Activated T-helper 17 cell treated with anti-CD3 and anti-CD28 coated beads, Interleukin-2, amount 50 U/mL, for 72 hours (primary cell): ENCODE data around the gene RNF115. TPM values are rescaled to one million over a fixed set of nuclear protein-coding genes. Genes with fewer than 3 reads are reported as not detected.
A peak's percentile ranks its signal among the peaks of the same experiment; 100 is the strongest.
"Not testable (repeated sequence)": the region's sequence is repeated elsewhere in the genome, so short reads cannot be mapped to it uniquely, and the experiment has no call there.

Experiments used
- ATAC-seq: fragments of 150-1000 bp; cut with Tn5 transposase; replicated peaks from 2 replicates; pipeline ENCODE4 v1.10.0; 2021; ENCODE audit warnings: mild to moderate bottlenecking, moderate library complexity
- H3K27ac Mint-ChIP-seq: one replicate; pipeline ENCODE4 v1.8.0; 2022; ENCODE audit warnings: mixed read lengths
- H3K27me3 Mint-ChIP-seq: one replicate; pipeline ENCODE4 v1.8.0; 2022; ENCODE audit warnings: mixed read lengths
- H3K36me3 Mint-ChIP-seq: one replicate; pipeline ENCODE4 v1.8.0; 2022; ENCODE audit warnings: low read depth, mild to moderate bottlenecking, mixed read lengths
- H3K4me1 Mint-ChIP-seq: one replicate; pipeline ENCODE4 v1.8.0; 2022; ENCODE audit warnings: mixed read lengths
- H3K4me3 Mint-ChIP-seq: one replicate; pipeline ENCODE4 v1.8.0; 2022; ENCODE audit warnings: mild to moderate bottlenecking, mixed read lengths
- H3K9me3 Mint-ChIP-seq: one replicate; pipeline ENCODE4 v1.8.0; 2022; ENCODE audit warnings: mixed read lengths
- total RNA-seq, 2 donors: library from RNA; stranded (reverse); gene quantifications; one replicate each; pipeline ENCODE4 v1.2.3, GENCODE V29; 2022

RNF115 gene
- total RNA-seq, 2 donors from 2014 or later = 7.9 to 9.3 TPM

- Mint-ChIP-seq H3K9me3 (no peaks in the 10 kb centered on the region), H3K36me3 (peaks cover under 1% of the 10 kb centered on the region), H3K4me1 (peaks cover 10% of the 10 kb centered on the region), H3K27me3 (no peaks in the 10 kb centered on the region), H3K4me3 (no peak overlapping the region), H3K27ac (no peak overlapping the region)
- no peak for ATAC-seq
Observed at GRCh38 chr1:145805057-145805456, 18.8 kb downstream of the RNF115 start.

GRCh38 chr1:145804235-145805045 is 19.5 kb downstream of the RNF115 start:
- Mint-ChIP-seq H3K4me1 (peaks cover 16% of the 10 kb centered on the region), H3K27ac (no peak overlapping the region), H3K9me3 (no peaks in the 10 kb centered on the region), H3K36me3 (peaks cover 7% of the 10 kb centered on the region), H3K4me3 (no peak overlapping the region), H3K27me3 (no peaks in the 10 kb centered on the region)
- ATAC-seq = no peak

GRCh38 chr1:145799806-145800205 is 24.1 kb downstream of the RNF115 start:
- H3K27ac Mint-ChIP-seq = no peak overlapping the region
- H3K36me3 Mint-ChIP-seq = peaks cover 38% of the 10 kb centered on the region
- no peak overlapping the region for H3K4me3 Mint-ChIP-seq
- peaks cover 18% of the 10 kb centered on the region for H3K4me1 Mint-ChIP-seq
- no peak for ATAC-seq
- peaks cover 12% of the 10 kb centered on the region for H3K9me3 Mint-ChIP-seq
- no peaks in the 10 kb centered on the region for H3K27me3 Mint-ChIP-seq

- ATAC-seq = no peak
- peaks cover 53% of the 10 kb centered on the region for H3K36me3 Mint-ChIP-seq
- H3K4me1 Mint-ChIP-seq = peaks cover 13% of the 10 kb centered on the region
- no peak overlapping the region for H3K27ac Mint-ChIP-seq
- H3K27me3 Mint-ChIP-seq = no peaks in the 10 kb centered on the region
- peaks cover 12% of the 10 kb centered on the region for H3K9me3 Mint-ChIP-seq
- no peak overlapping the region for H3K4me3 Mint-ChIP-seq
Observed at GRCh38 chr1:145796753-145797152, 27.1 kb downstream of the RNF115 start.

GRCh38 chr1:145795257-145795881 is 28.5 kb downstream of the RNF115 start:
- Mint-ChIP-seq H3K4me1 (peaks cover 13% of the 10 kb centered on the region), H3K27me3 (no peaks in the 10 kb centered on the region), H3K4me3 (no peak overlapping the region), H3K9me3 (peaks cover 12% of the 10 kb centered on the region), H3K27ac (no peak overlapping the region), H3K36me3 (peaks cover 53% of the 10 kb centered on the region)
- ATAC-seq = no peak

GRCh38 chr1:145792484-145792883 is 31.4 kb downstream of the RNF115 start:
- no peak for ATAC-seq
- peaks cover 12% of the 10 kb centered on the region for H3K9me3 Mint-ChIP-seq

GRCh38 chr1:145791860-145792259 is 32.0 kb downstream of the RNF115 start:
- ATAC-seq, H3K27ac Mint-ChIP-seq, H3K4me3 Mint-ChIP-seq, H3K27me3 Mint-ChIP-seq, H3K4me1 Mint-ChIP-seq, H3K9me3 Mint-ChIP-seq: not testable (repeated sequence)
- H3K36me3 Mint-ChIP-seq = peaks cover 42% of the 10 kb centered on the region

More at GRCh38 chr1:145792484-145792883, 31.4 kb downstream of the RNF115 start:
- H3K27me3 Mint-ChIP-seq = no peaks in the 10 kb centered on the region
- H3K4me3 Mint-ChIP-seq = no peak overlapping the region
- H3K27ac Mint-ChIP-seq = no peak overlapping the region
- peaks cover 4% of the 10 kb centered on the region for H3K4me1 Mint-ChIP-seq
- H3K36me3 Mint-ChIP-seq = peaks cover 46% of the 10 kb centered on the region

GRCh38 chr1:145788580-145788979 is 35.3 kb downstream of the RNF115 start:
- Mint-ChIP-seq H3K4me3 (no peak overlapping the region), H3K27me3 (no peaks in the 10 kb centered on the region), H3K9me3 (no peaks in the 10 kb centered on the region), H3K27ac (no peak overlapping the region), H3K36me3 (peaks cover 28% of the 10 kb centered on the region), H3K4me1 (peaks cover 18% of the 10 kb centered on the region)
- no peak for ATAC-seq

GRCh38 chr1:145786271-145786670 is 37.6 kb downstream of the RNF115 start:
- Mint-ChIP-seq H3K36me3 (peaks cover 42% of the 10 kb centered on the region), H3K4me3 (peak overlapping the region; percentile 48), H3K4me1 (peaks cover 23% of the 10 kb centered on the region), H3K27me3 (no peaks in the 10 kb centered on the region), H3K27ac (peak overlapping the region; percentile 55), H3K9me3 (no peaks in the 10 kb centered on the region)
- peak; percentile 86 for ATAC-seq

GRCh38 chr1:145785547-145785946 is 38.3 kb downstream of the RNF115 start:
- ATAC-seq = peak; percentile 31
- peaks cover 49% of the 10 kb centered on the region for H3K36me3 Mint-ChIP-seq
- H3K27ac Mint-ChIP-seq = no peak overlapping the region
- no peaks in the 10 kb centered on the region for H3K9me3 Mint-ChIP-seq
- peak overlapping the region; percentile 48 for H3K4me3 Mint-ChIP-seq
- no peaks in the 10 kb centered on the region for H3K27me3 Mint-ChIP-seq
- H3K4me1 Mint-ChIP-seq = peaks cover 23% of the 10 kb centered on the region

- Mint-ChIP-seq H3K4me3 (no peak overlapping the region), H3K27me3 (no peaks in the 10 kb centered on the region), H3K36me3 (peaks cover 49% of the 10 kb centered on the region), H3K27ac (no peak overlapping the region), H3K4me1 (peaks cover 23% of the 10 kb centered on the region), H3K9me3 (no peaks in the 10 kb centered on the region)
- no peak for ATAC-seq
Observed at GRCh38 chr1:145784409-145784808, 39.5 kb downstream of the RNF115 start.

- peak; percentile 68 for ATAC-seq
- no peaks in the 10 kb centered on the region for H3K9me3 Mint-ChIP-seq
- no peak overlapping the region for H3K4me3 Mint-ChIP-seq
- no peaks in the 10 kb centered on the region for H3K27me3 Mint-ChIP-seq
- peak overlapping the region; percentile 55 for H3K27ac Mint-ChIP-seq
- H3K4me1 Mint-ChIP-seq = peaks cover 23% of the 10 kb centered on the region
- H3K36me3 Mint-ChIP-seq = peaks cover 39% of the 10 kb centered on the region
Observed at GRCh38 chr1:145782272-145783099, 41.4 kb downstream of the RNF115 start.

- no peak for ATAC-seq
- Mint-ChIP-seq H3K9me3 (no peaks in the 10 kb centered on the region), H3K4me3 (no peak overlapping the region), H3K27ac (no peak overlapping the region), H3K36me3 (peaks cover 33% of the 10 kb centered on the region), H3K27me3 (no peaks in the 10 kb centered on the region), H3K4me1 (peaks cover 10% of the 10 kb centered on the region)
Observed at GRCh38 chr1:145778146-145778540, 45.8 kb downstream of the RNF115 start.

- H3K4me3 Mint-ChIP-seq = no peak overlapping the region
- H3K9me3 Mint-ChIP-seq = no peaks in the 10 kb centered on the region
- H3K36me3 Mint-ChIP-seq = peaks cover 32% of the 10 kb centered on the region
- H3K4me1 Mint-ChIP-seq = peaks cover 9% of the 10 kb centered on the region
- ATAC-seq = no peak
- no peak overlapping the region for H3K27ac Mint-ChIP-seq
- no peaks in the 10 kb centered on the region for H3K27me3 Mint-ChIP-seq
Observed at GRCh38 chr1:145777357-145778145, 46.3 kb downstream of the RNF115 start.
